Skin epidermis (tissue), 12 donors: Measurements from ENCODE around the gene FAM98B.
"Not testable (repeated sequence)": the region's sequence is repeated elsewhere in the genome, so short reads cannot be mapped to it uniquely, and the experiment has no call there.

ENCODE experiments used
- H3K27ac ChIP-seq, 21 experiments: fragments of 200-600 bp; sonication (generic) in 11 of 21; one replicate each; pipeline ENCODE4 v1.5.0; 2020; ENCODE audit warnings: mild to moderate bottlenecking in 3 of 21, inconsistent platforms in 2 of 21, moderate library complexity in 2 of 21
- H3K4me3 ChIP-seq, 7 experiments: fragments of 200-600 bp; sonication (generic) in 2 of 7; one replicate each; pipeline ENCODE4 v1.5.0; 2020; ENCODE audit warnings: inconsistent platforms in 2 of 7, mild to moderate bottlenecking in 2 of 7, moderate library complexity in 1 of 7

FAM98B gene

GRCh38 chr15:38453971-38454695 lies at the start of gene FAM98B:
Gene FAM98B (plus strand): TSS chr15:38454127. CDS start chr15:38454162, 35 bp downstream.
- H3K27ac ChIP-seq = peak within 1 kb of the TSS; percentile 23 to 95 (median 88)
- H3K4me3 ChIP-seq = peak within 1 kb of the TSS; percentile 64 to 97 (median 84)

- Histone ChIP-seq H3K4me3 (no peak overlapping the region), H3K27ac (no peak overlapping the region)
Observed at GRCh38 chr15:38406436-38406835, 47.5 kb upstream of the FAM98B start.

- Histone ChIP-seq H3K27ac (no peak overlapping the region), H3K4me3 (no peak overlapping the region)
Observed at GRCh38 chr15:38408576-38408975, 45.4 kb upstream of the FAM98B start.

- Histone ChIP-seq H3K4me3 (no peak overlapping the region), H3K27ac (peak overlapping the region in 1 of 21 experiments; percentile 10)
Observed at GRCh38 chr15:38411902-38412301, 42.0 kb upstream of the FAM98B start.

- H3K4me3 ChIP-seq = no peak overlapping the region
- peak overlapping the region in 1 of 21 experiments; percentile 20 for H3K27ac ChIP-seq
Observed at GRCh38 chr15:38412466-38412865, 41.5 kb upstream of the FAM98B start.

- Histone ChIP-seq H3K4me3 (no peak overlapping the region), H3K27ac (no peak overlapping the region)
Observed at GRCh38 chr15:38414357-38414756, 39.6 kb upstream of the FAM98B start.

- Histone ChIP-seq H3K27ac (no peak overlapping the region), H3K4me3 (no peak overlapping the region)
Observed at GRCh38 chr15:38421069-38421690, 32.7 kb upstream of the FAM98B start.

GRCh38 chr15:38424101-38424552 lies 29.8 kb upstream of the FAM98B start:
- Histone ChIP-seq H3K27ac (no peak overlapping the region), H3K4me3 (no peak overlapping the region)

- Histone ChIP-seq H3K4me3 (no peak overlapping the region), H3K27ac (no peak overlapping the region)
Observed at GRCh38 chr15:38425269-38425668, 28.7 kb upstream of the FAM98B start.

- no peak overlapping the region for H3K27ac ChIP-seq
- no peak overlapping the region for H3K4me3 ChIP-seq
Observed at GRCh38 chr15:38427380-38427779, 26.5 kb upstream of the FAM98B start.

- Histone ChIP-seq H3K27ac (no peak overlapping the region), H3K4me3 (no peak overlapping the region)
Observed at GRCh38 chr15:38430106-38430760, 23.7 kb upstream of the FAM98B start.

GRCh38 chr15:38436993-38437392 lies 16.9 kb upstream of the FAM98B start:
- Histone ChIP-seq H3K4me3 (no peak overlapping the region), H3K27ac (no peak overlapping the region)

- H3K4me3 ChIP-seq, H3K27ac ChIP-seq: not testable (repeated sequence)
Observed at GRCh38 chr15:38437603-38438002, 16.3 kb upstream of the FAM98B start.

- Histone ChIP-seq H3K4me3 (no peak overlapping the region), H3K27ac (no peak overlapping the region)
Observed at GRCh38 chr15:38438031-38438986, 15.6 kb upstream of the FAM98B start.

GRCh38 chr15:38440353-38441129 lies 13.4 kb upstream of the FAM98B start:
- Histone ChIP-seq H3K27ac (no peak overlapping the region), H3K4me3 (no peak overlapping the region)

- Histone ChIP-seq H3K4me3 (no peak overlapping the region), H3K27ac (no peak overlapping the region)
Observed at GRCh38 chr15:38441130-38441519, 12.8 kb upstream of the FAM98B start.

- peak overlapping the region; percentile 23 to 95 (median 88) for H3K27ac ChIP-seq
- peak overlapping the region; percentile 64 to 97 (median 84) for H3K4me3 ChIP-seq
Observed at GRCh38 chr15:38454696-38455090, 766 bp downstream of the FAM98B start.

- H3K27ac ChIP-seq = peak overlapping the region in 4 of 21 experiments; percentile 80 to 95 (median 90)
Observed at GRCh38 chr15:38455092-38455491, 1.2 kb downstream of the FAM98B start.

GRCh38 chr15:38458646-38459045 lies 4.7 kb downstream of the FAM98B start:
- Histone ChIP-seq H3K27ac (no peak overlapping the region), H3K4me3 (no peak overlapping the region)

More at GRCh38 chr15:38455092-38455491, 1.2 kb downstream of the FAM98B start:
- peak overlapping the region; percentile 64 to 97 (median 84) for H3K4me3 ChIP-seq
